Fibroblast of lung (primary cell): Measurements from ENCODE around the gene LMF2.

Experiments used
- CTCF ChIP-seq, 2 donors: IDR thresholded peaks in 1 of 2; conservative IDR thresholded peaks in 1 of 2; 1 replicate in 1 of 2; 2 replicates in 1 of 2; pipeline ENCODE4 v1.5.1; 2011 to 2012; ENCODE audit warnings: low read length in 2 of 2, control low read depth in 1 of 2, inconsistent platforms in 1 of 2, low read depth in 1 of 2, mild to moderate bottlenecking in 1 of 2
- EZH2 ChIP-seq: IDR thresholded peaks from 2 replicates; pipeline ENCODE4 v1.5.1; 2012; ENCODE audit warnings: low read length, control low read depth, mild to moderate bottlenecking; ENCODE audit errors: missing control alignments

GRCh38 chr22:50481045-50481439 lies 26.5 kb downstream of the LMF2 start:
- no peak for TF ChIP-seq CTCF (conservative IDR thresholded peaks at IDR 0.05 in 1 of 2, IDR thresholded peaks at IDR 0.05 in 1 of 2; ENCODE audit: low read depth in 1 of 2, low read length in 2 of 2)
- TF ChIP-seq EZH2: peak; percentile 86
